Psoas muscle (tissue), 8 donors: Measurements from ENCODE around the gene MAP1LC3C. TPM values are rescaled to one million over a fixed set of nuclear protein-coding genes. Genes with fewer than 3 reads are reported as not detected.
A peak's percentile ranks its signal among the peaks of the same experiment; 100 is the strongest.

Experiments
- ATAC-seq, 4 donors: fragments of 200-7000 bp; cut with Tn5 transposase; one replicate each; pipeline ENCODE4 v1.9.1; 2020; ENCODE audit warnings: moderate library complexity in 3 of 4, mild to moderate bottlenecking in 2 of 4
- DNase-seq, 2 donors: peaks; one replicate each; pipeline ENCODE4 v3.0.0-alpha.2; 2020
- H3K27ac ChIP-seq: fragments of 200-600 bp; one replicate; pipeline ENCODE4 v1.8.0; 2022
- H3K27me3 ChIP-seq, 3 donors: fragments of 200-600 bp in 1 of 3; one replicate each; pipeline versions ENCODE4 v1.6.1 to v1.8.0; 2013 to 2022; ENCODE audit warnings: low read length in 2 of 3, mild to moderate bottlenecking in 2 of 3, moderate library complexity in 1 of 3; ENCODE audit not compliant: insufficient read depth in 3 of 3
- H3K36me3 ChIP-seq, 2 donors: fragments of 200-600 bp in 1 of 2; one replicate each; pipeline versions ENCODE4 v1.6.1 to v1.8.0; 2013 to 2022; ENCODE audit warnings: low read depth in 1 of 2, mild to moderate bottlenecking in 1 of 2, moderate library complexity in 1 of 2; ENCODE audit not compliant: insufficient read depth in 1 of 2
- H3K4me1 ChIP-seq: fragments of 200-600 bp; one replicate; pipeline ENCODE4 v1.8.0; 2022
- H3K4me3 ChIP-seq: fragments of 200-600 bp; one replicate; pipeline ENCODE4 v1.8.0; 2022; ENCODE audit warnings: mild to moderate bottlenecking
- H3K9me3 ChIP-seq: fragments of 200-600 bp; one replicate; pipeline ENCODE4 v1.8.0; 2022
- WGBS, 3 donors: extraction: QIAGEN DNeasy Blood & Tissue Kit; methylation state at CpG; one replicate each; pipeline versions ENCODE4 v1.1.6 to v1.1.7; 2013; 5-methylcytosine and 5-hydroxymethylcytosine counted together
- intact Hi-C, 2 donors: fragments of 100-400 bp; cut with DNase I; formaldehyde crosslinking; loops; one replicate each; pipeline versions ENCODE4 v1.11.0 to v1.14.2; 2022
- polyA plus RNA-seq, 3 donors: library from polyadenylated mRNA; stranded (reverse); fragments of 200-250 nt; gene quantifications; one replicate each; pipeline ENCODE4 v1.2.3, GENCODE V29; 2013
- total RNA-seq, 4 donors: library from RNA; stranded (reverse); fragmentation: NEBNext Ultra II Directional in 2 of 4; extraction: Animal tissue kit (Norgen Biotek cat#: 25700) in 2 of 4; gene quantifications; one replicate each; pipeline versions ENCODE4 v1.2.1 to v1.2.4, GENCODE V29; 2021 to 2023
- TF ChIP-seq, protein P1 (sequence below): fragments of 200-600 bp; IDR thresholded peaks from one replicate; pipeline ENCODE4 v1.8.0; 2022; ENCODE audit warnings: antibody characterized with exemption
- donor health status: healthy with polysubstance abuse.
- donor health status: DM: no; HTN: no; CAD: no; lungs with moderate emphysema.
- donor health status: Bipolar disorder and iron deficiency.
- donor health status: healthy.
- donor health status: DM: yes; HTN: yes; CAD: no.
- donor health status: DM: no; HTN: no; CAD: no.
- donor health status: DM: no; HTN: no; CAD: no.
- donor health status: DM: yes; HTN: yes; CAD: no.

MAP1LC3C gene
- total and polyA plus RNA-seq, 7 donors = 0.44 to 8.8 (median 4.2) TPM

DNA sequence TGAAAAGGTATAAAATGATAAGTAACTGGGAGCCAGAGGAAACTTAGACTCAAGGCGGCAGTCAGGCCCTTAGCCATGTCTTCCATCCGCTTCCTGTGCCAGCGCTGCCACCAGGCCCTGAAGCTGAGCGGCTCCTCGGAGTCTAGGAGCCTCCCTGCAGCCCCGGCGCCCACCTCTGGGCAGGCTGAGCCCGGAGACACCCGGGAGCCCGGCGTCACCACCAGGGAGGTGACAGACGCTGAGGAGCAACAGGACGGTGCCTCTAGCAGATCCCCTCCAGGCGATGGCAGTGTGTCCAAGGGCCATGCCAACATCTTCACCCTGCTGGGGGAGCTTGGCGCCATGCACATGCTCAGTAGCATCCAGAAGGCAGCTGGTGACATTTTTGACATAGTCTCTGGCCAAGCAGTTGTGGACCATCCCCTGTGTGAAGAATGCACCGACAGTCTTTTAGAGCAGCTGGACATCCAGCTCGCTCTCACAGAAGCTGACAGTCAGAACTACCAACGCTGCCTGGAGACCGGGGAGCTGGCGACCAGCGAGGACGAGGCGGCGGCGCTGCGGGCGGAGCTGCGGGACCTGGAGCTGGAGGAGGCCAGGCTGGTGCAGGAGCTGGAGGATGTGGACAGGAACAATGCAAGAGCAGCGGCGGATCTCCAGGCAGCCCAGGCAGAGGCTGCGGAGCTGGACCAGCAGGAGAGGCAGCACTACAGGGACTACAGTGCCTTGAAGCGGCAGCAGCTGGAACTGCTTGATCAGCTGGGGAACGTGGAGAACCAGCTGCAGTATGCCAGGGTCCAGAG, 41.0 kb downstream of the MAP1LC3C start, which contains the start of gene BECN2:
Gene BECN2 (plus strand): TSS at position 76 of the 803 bp plus-strand sequence. CDS start 0 bp downstream, at position 76.
- no peak for ATAC-seq
- Histone ChIP-seq H3K9me3 (no peaks in the 10 kb centered on the region), H3K36me3 (no peaks in the 10 kb centered on the region), H3K4me3 (no peak within 1 kb of the TSS), H3K4me1 (no peaks in the 10 kb centered on the region), H3K27ac (no peak within 1 kb of the TSS), H3K27me3 (no peaks in the 10 kb centered on the region)
- TF ChIP-seq, protein P1, sequence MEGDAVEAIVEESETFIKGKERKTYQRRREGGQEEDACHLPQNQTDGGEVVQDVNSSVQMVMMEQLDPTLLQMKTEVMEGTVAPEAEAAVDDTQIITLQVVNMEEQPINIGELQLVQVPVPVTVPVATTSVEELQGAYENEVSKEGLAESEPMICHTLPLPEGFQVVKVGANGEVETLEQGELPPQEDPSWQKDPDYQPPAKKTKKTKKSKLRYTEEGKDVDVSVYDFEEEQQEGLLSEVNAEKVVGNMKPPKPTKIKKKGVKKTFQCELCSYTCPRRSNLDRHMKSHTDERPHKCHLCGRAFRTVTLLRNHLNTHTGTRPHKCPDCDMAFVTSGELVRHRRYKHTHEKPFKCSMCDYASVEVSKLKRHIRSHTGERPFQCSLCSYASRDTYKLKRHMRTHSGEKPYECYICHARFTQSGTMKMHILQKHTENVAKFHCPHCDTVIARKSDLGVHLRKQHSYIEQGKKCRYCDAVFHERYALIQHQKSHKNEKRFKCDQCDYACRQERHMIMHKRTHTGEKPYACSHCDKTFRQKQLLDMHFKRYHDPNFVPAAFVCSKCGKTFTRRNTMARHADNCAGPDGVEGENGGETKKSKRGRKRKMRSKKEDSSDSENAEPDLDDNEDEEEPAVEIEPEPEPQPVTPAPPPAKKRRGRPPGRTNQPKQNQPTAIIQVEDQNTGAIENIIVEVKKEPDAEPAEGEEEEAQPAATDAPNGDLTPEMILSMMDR = no peak
- intact Hi-C loops = no loop called here
- 84 to 85% (median 85%) methylated on average over 33 of the region's 33 CpGs for WGBS, 3 donors
- DNase-seq = peak in 1 of 2 donors; percentile 55

DNA sequence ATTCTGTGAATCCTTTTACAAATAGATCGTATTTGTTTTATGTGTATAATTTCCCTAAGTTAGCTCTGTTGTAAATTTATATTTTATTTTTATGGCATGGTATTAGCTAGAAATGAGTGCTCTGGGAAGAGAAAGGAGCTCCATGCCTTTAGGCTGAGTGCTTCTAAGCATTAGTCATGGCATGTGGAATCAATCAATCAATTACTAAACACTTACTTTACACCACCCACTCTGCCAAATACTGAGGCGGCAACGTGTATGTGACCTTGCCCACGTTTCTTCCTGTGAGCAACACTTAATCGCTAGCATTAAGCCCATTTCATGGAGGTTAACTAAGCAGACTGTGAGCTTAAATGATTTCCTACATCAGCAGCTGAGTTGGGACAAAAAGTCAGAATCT, 48.5 kb downstream of the MAP1LC3C start:
- intact Hi-C loops = no loop called here
- ATAC-seq = no peak

DNA sequence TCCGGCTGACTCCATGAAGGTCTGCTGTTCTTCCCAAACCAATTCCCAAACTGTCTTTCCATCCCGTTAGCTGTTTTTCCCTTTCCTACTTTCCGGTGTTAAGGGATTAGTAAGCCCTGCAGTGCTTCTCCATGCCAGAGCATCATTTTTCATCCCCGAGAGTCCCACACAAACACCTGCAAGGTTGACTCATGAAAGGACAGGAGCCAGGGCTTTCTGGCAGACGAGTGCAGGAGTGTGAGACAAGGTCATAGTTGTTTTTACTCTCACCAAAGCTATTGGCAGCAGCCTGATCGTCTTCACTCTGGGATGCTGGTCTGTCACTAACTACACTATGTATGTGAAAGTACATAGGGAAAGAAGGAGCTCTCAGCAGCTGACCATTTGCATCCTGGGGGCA, 51.5 kb downstream of the MAP1LC3C start:
- TF ChIP-seq, protein P1 = no peak
- Histone ChIP-seq H3K9me3 (no peaks in the 10 kb centered on the region), H3K27me3 (no peaks in the 10 kb centered on the region), H3K4me1 (no peaks in the 10 kb centered on the region), H3K27ac (no peak overlapping the region), H3K36me3 (no peaks in the 10 kb centered on the region), H3K4me3 (no peak overlapping the region)
- WGBS, 3 donors = 33 to 36% (median 34%) methylated on average over 6 of the region's 6 CpGs
- no peak for DNase-seq
- ATAC-seq = no peak
- intact Hi-C loops = no loop called here

More for the DNA sequence above, 48.5 kb downstream of the MAP1LC3C start:
- H3K4me3 ChIP-seq = no peak overlapping the region
- no peaks in the 10 kb centered on the region for H3K9me3 ChIP-seq
- TF ChIP-seq, protein P1 = no peak
- H3K36me3 ChIP-seq = no peaks in the 10 kb centered on the region
- no peaks in the 10 kb centered on the region for H3K27me3 ChIP-seq
- H3K4me1 ChIP-seq = no peaks in the 10 kb centered on the region
- 18 to 35% (median 21%) methylated on average over 5 of the region's 5 CpGs for WGBS, 3 donors
- no peak for DNase-seq
- no peak overlapping the region for H3K27ac ChIP-seq

Other genes with a start within 250 kb of the MAP1LC3C start
- gene EXO1, start 150.9 kb downstream of the MAP1LC3C start, total RNA-seq = under 1 TPM in 1 of 4 donors, not detected in 3; 0.32 TPM
- gene EXO1, start 150.9 kb downstream of the MAP1LC3C start, polyA plus RNA-seq = under 1 TPM in 2 of 3 donors, not detected in 1; 0.06 to 0.17 TPM
- not detected for gene BECN2, start 41.3 kb downstream of the MAP1LC3C start, total RNA-seq
- not detected for gene BECN2, start 41.3 kb downstream of the MAP1LC3C start, polyA plus RNA-seq